ENCODE measurements around the gene SAMHD1.

Gene SAMHD1

GRCh38 chr20:36873498-36874189, 77.9 kb downstream of the SAMHD1 start:
- DNase-seq (ENCODE audit: low read depth in 2 of 2), result no peak

- DNase-seq (ENCODE audit: low read depth in 2 of 2), result no peak
These were observed 78.7 kb downstream of the SAMHD1 start for GRCh38 chr20:36872852-36873251.

GRCh38 chr20:36871640-36872570, 79.6 kb downstream of the SAMHD1 start:
- DNase-seq (ENCODE audit: low read depth in 2 of 2), result no peak

GRCh38 chr20:36866681-36867495, 84.6 kb downstream of the SAMHD1 start:
- no peak for DNase-seq (ENCODE audit: low read depth in 2 of 2)

GRCh38 chr20:36866164-36866563, 85.3 kb downstream of the SAMHD1 start:
- no peak for DNase-seq (ENCODE audit: low read depth in 2 of 2)

GRCh38 chr20:36865861-36866149, 85.7 kb downstream of the SAMHD1 start:
- DNase-seq (ENCODE audit: low read depth in 2 of 2), result no peak

- DNase-seq (ENCODE audit: low read depth in 2 of 2), result no peak
These were observed 86.2 kb downstream of the SAMHD1 start for GRCh38 chr20:36865076-36865860.

GRCh38 chr20:36862857-36863668, 88.4 kb downstream of the SAMHD1 start:
- DNase-seq (ENCODE audit: low read depth in 2 of 2), result no peak

GRCh38 chr20:36861875-36862801, 89.4 kb downstream of the SAMHD1 start:
- peak; percentile 41 to 48 for DNase-seq (ENCODE audit: low read depth in 2 of 2)

- no peak for DNase-seq (ENCODE audit: low read depth in 2 of 2)
These were observed 90.0 kb downstream of the SAMHD1 start for GRCh38 chr20:36861625-36861874.

GRCh38 chr20:36860811-36861624, 90.5 kb downstream of the SAMHD1 start:
- no peak for DNase-seq (ENCODE audit: low read depth in 2 of 2)

GRCh38 chr20:36860339-36860738, 91.2 kb downstream of the SAMHD1 start:
- DNase-seq (ENCODE audit: low read depth in 2 of 2), result no peak

- no peak for DNase-seq (ENCODE audit: low read depth in 2 of 2)
These were observed 91.7 kb downstream of the SAMHD1 start for GRCh38 chr20:36859700-36860330.

GRCh38 chr20:36859282-36859555, 92.3 kb downstream of the SAMHD1 start:
- no peak for DNase-seq (ENCODE audit: low read depth in 2 of 2)

- DNase-seq (ENCODE audit: low read depth in 2 of 2), result no peak
These were observed 94.5 kb downstream of the SAMHD1 start for GRCh38 chr20:36856691-36857635.

GRCh38 chr20:36856195-36856594, 95.3 kb downstream of the SAMHD1 start:
- DNase-seq (ENCODE audit: low read depth in 2 of 2), result no peak

GRCh38 chr20:36855241-36855657, 96.3 kb downstream of the SAMHD1 start:
- DNase-seq (ENCODE audit: low read depth in 2 of 2), result no peak

Data from fibroblast of skin of left quadriceps (primary cell).